HUES48 (cell line): Measurements from ENCODE around the gene PHAX.
"Not testable (repeated sequence)": the region's sequence is repeated elsewhere in the genome, so short reads cannot be mapped to it uniquely, and the experiment has no call there.

Source experiments
- H3K27ac ChIP-seq: one replicate; pipeline ENCODE4 v1.7.0; 2013; ENCODE audit warnings: low read depth, low read length, inconsistent platforms
- H3K27me3 ChIP-seq: 2 replicates; pipeline ENCODE4 v1.6.1; 2013; ENCODE audit warnings: mild to moderate bottlenecking, low read length; ENCODE audit not compliant: control insufficient read depth, insufficient read depth
- H3K36me3 ChIP-seq: 2 replicates; pipeline ENCODE4 v1.6.1; 2013; ENCODE audit warnings: low read length; ENCODE audit not compliant: control insufficient read depth, insufficient read depth
- H3K4me1 ChIP-seq: 2 replicates; pipeline ENCODE4 v1.6.1; 2013; ENCODE audit warnings: mild to moderate bottlenecking, low read length; ENCODE audit not compliant: control insufficient read depth, insufficient read depth
- H3K4me3 ChIP-seq: 2 replicates; pipeline ENCODE4 v1.5.1; 2013; ENCODE audit warnings: mild to moderate bottlenecking, low read depth, low read length
- H3K9ac ChIP-seq: 2 replicates; pipeline ENCODE4 v1.6.1; 2013; ENCODE audit warnings: mild to moderate bottlenecking, low read depth, low read length, moderate library complexity
- H3K9me3 ChIP-seq: 2 replicates; pipeline ENCODE4 v1.6.1; 2013; ENCODE audit warnings: low read length; ENCODE audit not compliant: control insufficient read depth, insufficient read depth

PHAX gene

DNA sequence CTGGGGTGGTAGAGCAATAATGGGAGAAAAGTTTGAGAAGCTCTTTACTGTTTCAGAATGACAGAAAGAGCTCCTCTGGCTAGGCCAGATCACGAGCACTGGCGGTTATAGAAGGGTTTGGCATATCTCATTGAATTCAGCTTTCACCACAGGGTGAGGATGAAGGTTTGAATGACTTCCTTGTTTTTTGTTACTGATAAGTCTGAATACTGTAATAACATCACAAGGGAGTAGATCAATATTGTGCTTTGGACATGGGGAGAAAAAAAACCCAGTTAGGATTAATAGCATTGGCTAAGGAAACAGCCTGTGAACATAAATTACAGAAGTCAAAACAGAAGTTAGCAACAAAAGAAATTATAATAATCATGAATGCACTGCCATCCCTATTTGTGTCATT, 9.4 kb downstream of the PHAX start:
- H3K4me3 ChIP-seq: no peak overlapping the region
- no peak overlapping the region for H3K27ac ChIP-seq
- H3K9ac ChIP-seq: no peak overlapping the region
- H3K27me3 ChIP-seq: no peaks in the 10 kb centered on the region
- no peaks in the 10 kb centered on the region for H3K9me3 ChIP-seq
- H3K4me1 ChIP-seq: no peaks in the 10 kb centered on the region
- H3K36me3 ChIP-seq: peaks cover 82% of the 10 kb centered on the region

DNA sequence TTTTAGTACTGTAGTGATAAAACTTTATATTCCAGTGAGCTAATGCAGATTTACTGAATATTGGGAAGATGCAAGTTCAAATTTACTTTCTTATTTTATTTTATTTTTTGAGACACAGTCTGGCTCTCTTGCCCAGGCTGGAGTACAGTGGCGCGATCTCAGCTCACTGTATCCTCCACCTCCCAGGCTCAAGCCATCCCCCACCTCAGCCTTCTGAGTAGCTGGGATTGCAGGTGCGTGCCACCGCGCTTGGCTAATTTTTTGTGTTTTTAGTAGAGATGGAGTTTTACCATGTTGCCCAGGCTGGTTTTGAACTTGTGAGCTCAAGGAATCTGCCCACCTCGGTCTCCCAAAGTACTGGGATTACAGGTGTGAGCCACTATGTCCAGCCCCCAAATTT, 9.9 kb downstream of the PHAX start:
- H3K4me1 ChIP-seq: no peaks in the 10 kb centered on the region

DNA sequence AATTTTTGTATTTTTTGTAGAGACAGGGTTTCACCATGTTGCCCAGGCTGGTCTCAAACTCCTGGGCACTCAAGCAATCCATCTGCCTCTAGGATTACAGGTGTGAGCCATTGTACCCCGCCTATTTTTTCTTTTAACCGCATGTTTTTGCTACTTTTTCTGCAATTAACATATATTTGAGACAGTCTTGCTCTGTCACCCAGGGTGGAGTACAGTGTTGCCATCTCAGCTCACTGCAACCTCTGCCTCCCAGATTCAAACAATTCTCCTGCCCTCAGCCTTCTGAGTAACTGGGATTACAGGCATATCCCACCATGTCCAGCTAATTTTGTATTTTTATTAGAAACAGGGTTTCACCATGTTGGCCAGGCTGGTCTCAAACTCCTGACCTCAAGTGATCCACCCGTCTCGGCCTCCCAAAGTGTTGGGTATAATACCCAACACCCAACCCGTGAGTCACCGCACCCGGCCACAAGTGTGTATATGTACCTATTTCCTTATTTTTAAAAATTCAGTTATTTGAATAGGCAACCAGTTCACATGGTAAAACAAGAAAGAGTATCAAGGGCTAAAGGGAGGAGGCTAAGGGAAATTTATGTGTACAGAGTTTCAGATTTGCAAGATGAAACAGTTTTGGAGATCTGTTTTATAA, 13.3 kb downstream of the PHAX start:
- no peaks in the 10 kb centered on the region for H3K9me3 ChIP-seq
- peaks cover 76% of the 10 kb centered on the region for H3K36me3 ChIP-seq
- no peaks in the 10 kb centered on the region for H3K27me3 ChIP-seq
- H3K9ac ChIP-seq: no peak overlapping the region
- no peaks in the 10 kb centered on the region for H3K4me1 ChIP-seq
- no peak overlapping the region for H3K4me3 ChIP-seq
- no peak overlapping the region for H3K27ac ChIP-seq

More for the DNA sequence above, 9.9 kb downstream of the PHAX start:
- Histone ChIP-seq H3K9me3 (no peaks in the 10 kb centered on the region), H3K4me3 (no peak overlapping the region), H3K36me3 (peaks cover 82% of the 10 kb centered on the region), H3K27me3 (no peaks in the 10 kb centered on the region), H3K27ac (no peak overlapping the region), H3K9ac (no peak overlapping the region)

DNA sequence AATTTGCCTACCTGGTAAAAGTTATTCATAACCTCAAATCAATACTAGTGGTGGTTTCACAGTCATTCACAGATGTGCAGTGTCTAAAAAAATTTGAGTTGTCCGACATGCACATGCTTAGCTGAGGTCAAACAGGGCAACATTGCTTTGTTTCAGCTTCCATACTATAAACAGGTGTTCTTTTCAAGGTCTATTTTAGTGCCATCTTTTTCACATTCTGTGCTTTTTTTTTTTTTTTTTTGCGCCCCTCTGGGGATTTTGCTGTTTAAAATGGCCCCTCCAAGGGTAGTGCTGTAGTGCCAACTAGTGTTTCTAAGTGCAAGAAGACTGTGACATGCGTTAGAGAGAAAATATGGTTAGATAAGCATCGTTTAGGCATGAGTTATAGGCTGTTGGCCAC, 14.5 kb downstream of the PHAX start:
- peaks cover 76% of the 10 kb centered on the region for H3K36me3 ChIP-seq
- no peaks in the 10 kb centered on the region for H3K27me3 ChIP-seq
- H3K9me3 ChIP-seq: no peaks in the 10 kb centered on the region
- H3K4me3 ChIP-seq: no peak overlapping the region
- no peak overlapping the region for H3K9ac ChIP-seq
- H3K4me1 ChIP-seq: no peaks in the 10 kb centered on the region
- no peak overlapping the region for H3K27ac ChIP-seq

DNA sequence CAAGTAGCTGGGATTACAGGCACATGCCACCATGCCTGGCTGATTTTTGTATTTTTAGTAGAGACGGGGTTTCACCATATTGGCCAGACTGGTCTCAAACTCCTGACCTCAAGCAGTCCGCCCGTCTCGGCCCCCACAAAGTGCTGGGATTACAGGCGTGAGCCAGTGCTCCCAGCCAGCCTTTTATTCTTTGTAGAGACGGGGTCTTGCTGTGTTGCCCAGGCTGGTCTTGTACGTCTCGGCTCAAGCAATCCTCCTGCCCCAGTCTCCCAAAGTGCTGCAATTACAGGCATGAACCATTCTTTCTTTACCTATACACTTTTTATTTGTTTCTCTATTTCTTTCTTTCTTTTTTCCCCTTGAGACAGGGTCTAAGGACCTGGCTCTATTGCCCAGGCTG, 16.9 kb downstream of the PHAX start:
- H3K36me3 ChIP-seq: peaks cover 68% of the 10 kb centered on the region
- H3K4me1 ChIP-seq, H3K9ac ChIP-seq, H3K27me3 ChIP-seq, H3K27ac ChIP-seq, H3K4me3 ChIP-seq, H3K9me3 ChIP-seq: not testable (repeated sequence)

DNA sequence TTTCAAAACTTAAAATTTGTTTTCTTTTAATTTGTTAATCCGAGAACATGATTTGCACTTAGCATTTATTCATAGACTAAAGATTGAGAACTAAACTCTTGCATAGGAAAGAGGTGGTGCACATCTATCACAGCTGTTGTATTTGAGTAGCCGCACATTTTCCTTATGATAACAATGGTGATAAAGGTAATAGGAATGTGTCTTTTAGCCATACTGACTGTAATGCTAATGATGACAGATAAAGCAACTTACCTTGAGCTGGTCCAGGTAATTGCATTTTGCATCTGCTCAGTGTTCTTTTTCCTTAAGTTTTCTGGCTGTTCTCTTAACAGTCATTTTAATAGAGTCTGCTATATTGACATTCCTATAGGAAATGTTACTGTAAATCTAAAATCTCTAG, 19.0 kb downstream of the PHAX start:
- Histone ChIP-seq H3K27ac (no peak overlapping the region), H3K9me3 (no peaks in the 10 kb centered on the region), H3K4me1 (no peaks in the 10 kb centered on the region), H3K4me3 (no peak overlapping the region), H3K36me3 (peaks cover 77% of the 10 kb centered on the region), H3K9ac (no peak overlapping the region), H3K27me3 (no peaks in the 10 kb centered on the region)

DNA sequence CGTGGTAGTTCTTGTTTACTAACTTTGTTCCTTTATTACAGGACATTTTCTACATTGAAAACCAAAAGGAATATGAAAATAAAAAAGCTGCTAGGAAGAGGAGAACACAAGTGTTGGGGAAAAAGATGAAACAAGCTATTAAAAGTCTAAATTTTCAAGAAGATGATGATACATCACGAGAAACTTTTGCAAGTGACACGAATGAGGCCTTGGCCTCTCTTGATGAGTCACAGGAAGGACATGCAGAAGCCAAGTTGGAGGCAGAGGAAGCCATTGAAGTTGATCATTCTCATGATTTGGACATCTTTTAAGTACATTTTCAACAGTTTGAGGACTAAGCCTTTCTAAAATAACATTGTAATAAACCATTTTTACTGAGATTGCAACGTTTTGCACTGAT, 23.8 kb downstream of the PHAX start:
- H3K27ac ChIP-seq: no peak overlapping the region
- no peaks in the 10 kb centered on the region for H3K9me3 ChIP-seq
- peaks cover 57% of the 10 kb centered on the region for H3K36me3 ChIP-seq
- no peaks in the 10 kb centered on the region for H3K4me1 ChIP-seq
- H3K9ac ChIP-seq: no peak overlapping the region
- no peaks in the 10 kb centered on the region for H3K27me3 ChIP-seq
- H3K4me3 ChIP-seq: no peak overlapping the region

DNA sequence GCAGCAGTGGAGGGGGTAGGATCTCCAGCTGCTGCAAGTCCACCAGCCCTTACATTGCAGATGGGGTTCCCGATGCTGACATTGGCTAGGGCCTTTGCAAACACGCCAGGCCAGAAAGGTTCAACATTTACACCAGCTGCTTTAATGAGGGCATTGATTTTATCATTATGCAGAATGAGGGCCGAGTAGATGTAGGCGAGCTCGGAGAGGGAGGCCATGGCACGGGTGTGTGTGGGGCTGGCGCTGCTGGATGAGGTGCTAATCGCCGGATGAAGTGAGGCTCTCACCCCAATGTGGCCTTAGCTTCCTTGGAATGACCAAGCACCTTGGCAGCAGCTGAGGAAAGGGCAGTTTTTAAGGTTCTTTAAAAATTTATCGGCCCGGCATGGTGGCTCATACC, 27.4 kb downstream of the PHAX start:
- Histone ChIP-seq H3K9me3 (no peaks in the 10 kb centered on the region), H3K27me3 (no peaks in the 10 kb centered on the region), H3K36me3 (peaks cover 33% of the 10 kb centered on the region), H3K9ac (no peak overlapping the region), H3K4me3 (no peak overlapping the region), H3K27ac (no peak overlapping the region), H3K4me1 (no peaks in the 10 kb centered on the region)

DNA sequence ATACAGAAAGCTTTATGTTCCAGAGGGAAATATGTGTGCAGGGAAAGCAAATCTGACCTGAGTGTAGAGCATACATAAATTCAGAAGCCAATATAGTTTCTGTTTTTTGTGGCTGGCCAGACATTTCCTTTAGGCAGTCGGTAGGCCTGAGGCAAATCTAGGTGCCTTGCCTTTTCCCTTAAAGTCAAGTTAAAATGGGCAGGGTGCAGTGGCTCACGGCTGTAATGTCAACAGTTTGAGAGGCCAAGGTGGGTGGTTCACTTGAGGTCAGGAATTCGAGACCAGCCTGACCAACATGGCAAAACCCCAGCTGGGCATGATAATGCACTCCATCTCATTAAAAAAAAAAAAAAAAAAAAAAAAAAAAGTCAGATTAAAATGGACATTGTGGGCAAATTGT, 31.2 kb downstream of the PHAX start:
- Histone ChIP-seq H3K9ac (no peak overlapping the region), H3K36me3 (0 out of 2 replicates have a peak, but pooled peaks cover 1% of the 10 kb centered on the region), H3K27me3 (no peaks in the 10 kb centered on the region), H3K9me3 (no peaks in the 10 kb centered on the region), H3K4me1 (no peaks in the 10 kb centered on the region), H3K27ac (no peak overlapping the region), H3K4me3 (no peak overlapping the region)

DNA sequence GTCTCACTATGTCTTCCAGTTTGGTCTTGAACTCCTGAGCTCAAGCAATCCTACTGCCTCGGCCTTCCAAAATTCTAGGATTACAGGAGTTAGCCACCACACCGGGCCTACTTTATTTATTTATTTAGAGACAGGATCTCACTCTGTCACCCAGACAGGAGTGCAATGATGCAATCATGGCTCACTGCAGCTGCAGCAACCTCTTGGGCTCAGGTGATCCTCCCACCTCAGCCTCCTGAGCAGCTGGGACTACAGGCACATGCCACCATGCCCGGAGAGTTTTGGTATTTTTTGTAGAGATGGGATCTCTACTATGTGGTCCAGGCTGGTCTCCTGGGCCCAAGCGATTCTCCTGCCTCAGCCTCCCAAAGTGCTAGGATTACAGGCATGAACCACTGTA, 32.8 kb downstream of the PHAX start:
- Histone ChIP-seq H3K27me3 (no peaks in the 10 kb centered on the region), H3K36me3 (no peaks in the 10 kb centered on the region), H3K9ac (no peak overlapping the region), H3K4me1 (no peaks in the 10 kb centered on the region), H3K9me3 (no peaks in the 10 kb centered on the region), H3K27ac (no peak overlapping the region), H3K4me3 (no peak overlapping the region)

DNA sequence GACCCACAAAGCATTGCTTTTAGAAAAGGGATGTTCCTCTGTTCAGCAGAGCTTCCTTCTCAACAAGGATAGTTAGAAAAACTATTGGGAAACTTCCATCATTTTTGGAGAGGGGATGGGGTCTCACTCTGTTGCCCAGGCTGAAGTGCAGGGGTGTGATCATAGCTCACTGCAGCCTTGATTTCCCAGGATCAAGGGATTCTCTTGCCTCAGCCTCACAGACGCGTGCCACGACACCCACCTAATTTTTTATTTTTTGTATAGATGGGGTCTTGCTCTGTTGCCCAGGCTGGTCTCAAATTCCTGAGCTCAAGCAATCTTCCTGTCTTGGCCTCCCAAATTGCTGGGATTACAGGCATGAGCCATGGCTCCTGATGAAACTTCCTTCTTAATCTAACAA, 34.8 kb downstream of the PHAX start:
- no peak overlapping the region for H3K9ac ChIP-seq
- H3K4me3 ChIP-seq: no peak overlapping the region
- H3K27me3 ChIP-seq: no peaks in the 10 kb centered on the region
- H3K36me3 ChIP-seq: no peaks in the 10 kb centered on the region
- no peaks in the 10 kb centered on the region for H3K4me1 ChIP-seq
- H3K9me3 ChIP-seq: no peaks in the 10 kb centered on the region
- H3K27ac ChIP-seq: no peak overlapping the region

DNA sequence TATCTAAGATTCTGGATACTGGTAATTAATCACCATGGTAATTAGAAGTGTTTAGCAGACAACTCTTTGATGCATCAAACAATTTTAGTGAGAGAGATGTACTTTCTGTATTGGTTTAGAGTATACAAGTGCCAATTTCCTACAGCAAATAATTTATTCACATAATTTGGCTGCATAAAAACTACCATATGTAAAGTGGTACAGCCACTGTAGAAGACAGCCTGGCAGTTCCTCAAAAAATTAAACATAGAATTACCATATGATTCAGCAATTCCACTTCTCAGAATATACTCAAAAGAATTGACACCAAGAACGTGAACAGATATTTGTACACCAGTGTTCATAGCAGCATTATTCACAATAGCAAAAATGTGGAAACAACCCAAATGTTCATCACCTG, 36.2 kb downstream of the PHAX start:
- H3K27ac ChIP-seq: no peak overlapping the region
- no peaks in the 10 kb centered on the region for H3K4me1 ChIP-seq
- H3K36me3 ChIP-seq: no peaks in the 10 kb centered on the region

More for the DNA sequence above, 36.2 kb downstream of the PHAX start:
- Histone ChIP-seq H3K9ac (no peak overlapping the region), H3K9me3 (no peaks in the 10 kb centered on the region), H3K4me3 (no peak overlapping the region), H3K27me3 (no peaks in the 10 kb centered on the region)
